NCI-H2227 treated with DMSO at 0.1 percent for 48 hours (cell line): ENCODE data around the gene FAM210A.
"Not testable (repeated sequence)": the region's sequence is repeated elsewhere in the genome, so short reads cannot be mapped to it uniquely, and the experiment has no call there.

Experiments
- DNase-seq: peaks from one replicate; lab custom pipeline; 2025; lab: John Stamatoyannopoulos, UW

FAM210A gene, protein sequence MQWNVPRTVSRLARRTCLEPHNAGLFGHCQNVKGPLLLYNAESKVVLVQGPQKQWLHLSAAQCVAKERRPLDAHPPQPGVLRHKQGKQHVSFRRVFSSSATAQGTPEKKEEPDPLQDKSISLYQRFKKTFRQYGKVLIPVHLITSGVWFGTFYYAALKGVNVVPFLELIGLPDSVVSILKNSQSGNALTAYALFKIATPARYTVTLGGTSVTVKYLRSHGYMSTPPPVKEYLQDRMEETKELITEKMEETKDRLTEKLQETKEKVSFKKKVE

DNA sequence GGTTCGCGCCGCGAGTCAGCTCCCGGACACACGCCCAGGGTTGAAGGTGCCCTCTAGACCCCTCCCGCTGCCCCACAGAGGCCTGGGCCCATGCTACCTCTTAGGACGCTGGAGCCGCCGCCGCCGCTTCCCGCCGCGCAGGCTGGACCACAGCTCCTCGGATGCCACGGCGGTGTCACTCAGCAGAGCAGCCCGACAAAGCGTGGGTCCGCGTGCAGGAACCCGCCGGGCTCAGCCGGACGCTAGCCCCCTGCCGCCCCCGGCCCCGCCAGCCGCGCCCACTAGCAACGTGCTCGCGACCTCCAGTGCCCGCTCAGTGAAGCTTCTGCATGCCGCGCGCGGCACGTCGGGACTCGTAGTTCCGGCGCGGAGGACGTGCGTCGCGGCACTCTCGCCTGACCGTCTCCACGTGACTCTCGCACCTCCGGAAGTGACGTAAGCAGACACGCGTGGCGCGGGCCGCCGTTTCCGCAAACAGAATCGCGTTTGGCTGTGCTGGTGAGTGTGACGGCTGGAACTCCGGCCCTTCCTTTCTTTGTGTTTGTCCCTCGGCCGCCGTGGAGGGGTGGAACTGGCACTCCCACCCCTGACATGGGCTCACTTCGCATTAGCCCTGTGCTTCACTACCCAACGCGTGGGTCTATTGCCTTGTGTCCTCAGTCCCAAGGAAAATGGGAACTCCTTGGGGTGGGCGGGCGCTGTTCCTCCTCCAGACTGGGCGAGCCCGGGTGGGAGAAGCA lies at the start of gene FAM210A, which contains the start of gene RNMT:
Gene FAM210A, minus strand, starts transcription at position 327 of the 740 bp plus-strand sequence. CDS start 44,481 bp downstream, outside the sequence.
Gene RNMT, plus strand, starts transcription at position 442 of the 740 bp plus-strand sequence. CDS start 4,845 bp downstream, outside the sequence.
- DNase-seq: peak; percentile 94

DNA sequence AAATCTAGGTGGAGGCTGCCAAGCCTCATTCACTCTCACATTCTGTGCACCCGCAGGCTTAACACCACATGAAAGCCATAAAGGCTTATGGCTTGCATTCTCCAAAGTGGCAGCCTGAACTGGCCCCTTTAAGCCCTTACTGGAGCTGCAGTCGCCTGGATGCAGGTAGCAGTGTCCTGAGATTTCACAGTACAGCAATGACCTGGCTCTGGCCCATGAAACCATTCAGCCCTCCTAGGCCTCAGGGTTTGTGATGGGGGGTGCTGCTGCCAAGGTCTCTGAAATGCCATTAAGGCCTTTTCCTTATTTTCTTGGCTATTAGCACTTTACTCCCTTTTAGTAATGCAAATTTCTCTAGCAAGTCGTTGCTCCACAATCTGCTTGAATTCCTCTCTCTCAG lies 48.7 kb upstream of the FAM210A start:
- no peak for DNase-seq

DNA sequence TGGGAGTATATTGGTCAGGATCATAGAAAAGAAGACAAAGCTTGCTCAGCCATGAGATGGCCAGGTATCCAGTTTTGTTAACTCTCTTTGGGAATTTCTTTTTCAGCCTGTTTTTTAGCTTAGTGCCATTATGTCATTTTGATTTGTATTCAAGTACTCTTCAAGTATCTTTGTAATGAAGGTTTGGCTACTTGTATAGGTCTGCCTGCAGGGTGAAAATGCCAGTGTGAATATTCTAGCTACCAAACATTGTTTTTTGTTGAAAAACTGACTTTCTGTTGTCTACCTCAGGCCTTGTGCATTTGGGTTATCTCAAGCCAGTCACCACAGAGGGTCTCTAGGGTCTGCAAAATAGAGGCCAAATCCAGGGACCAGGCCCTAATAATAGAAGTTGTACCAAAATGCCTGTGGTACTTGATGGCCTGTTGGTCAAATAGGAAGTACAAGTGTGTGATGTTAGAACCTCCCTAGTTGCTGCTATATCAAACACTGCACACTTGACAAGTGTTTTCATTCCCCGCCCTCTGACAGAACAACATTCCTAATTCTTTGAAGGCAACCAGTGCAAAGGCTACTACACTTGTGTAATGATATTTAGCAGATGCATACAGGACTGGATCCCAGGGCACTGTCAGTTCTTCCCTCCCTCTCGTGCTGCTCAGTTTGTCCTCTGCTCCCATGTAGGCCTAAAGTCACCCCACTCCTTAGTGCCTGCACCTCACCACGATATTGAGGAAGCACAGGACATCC lies 36.5 kb upstream of the FAM210A start:
- DNase-seq: no peak

DNA sequence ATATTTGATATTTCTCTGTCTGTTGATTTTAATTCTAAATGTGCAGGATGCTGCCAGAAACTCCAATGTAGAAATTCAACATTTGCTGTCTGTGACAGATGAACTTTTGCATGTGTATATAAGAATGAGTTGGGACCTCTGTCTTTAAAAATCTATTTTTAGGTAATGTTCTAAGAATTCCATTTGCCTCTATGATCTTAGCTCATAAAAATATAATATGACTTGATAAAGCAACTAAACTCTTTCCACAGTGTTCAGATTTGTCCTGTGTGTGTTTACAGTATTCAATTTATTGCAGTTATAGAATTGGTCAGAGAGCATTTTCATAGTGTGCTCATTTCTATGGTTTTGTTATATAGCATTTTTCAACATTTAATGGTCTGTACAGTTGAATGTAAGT lies 33.7 kb upstream of the FAM210A start:
- DNase-seq: no peak

DNA sequence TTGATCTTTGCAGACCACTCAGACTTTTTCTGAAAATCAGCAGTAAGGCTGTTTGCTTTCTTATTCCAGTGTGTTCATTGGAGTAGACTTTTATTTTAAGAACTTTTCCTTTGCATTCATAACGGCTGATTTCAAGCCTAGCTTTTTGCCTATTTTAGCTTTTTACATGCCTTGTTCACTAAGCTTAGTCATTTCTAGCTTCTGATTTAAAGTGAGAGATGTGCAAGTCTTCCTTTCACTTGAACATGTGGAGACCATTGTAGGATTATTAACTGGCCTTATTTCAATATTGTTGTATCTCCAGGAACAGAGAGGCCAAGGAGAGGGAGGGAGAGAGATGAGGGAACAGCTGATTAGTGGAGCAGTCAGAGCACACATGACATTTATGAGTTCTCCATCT lies 32.3 kb upstream of the FAM210A start:
- no peak for DNase-seq

DNA sequence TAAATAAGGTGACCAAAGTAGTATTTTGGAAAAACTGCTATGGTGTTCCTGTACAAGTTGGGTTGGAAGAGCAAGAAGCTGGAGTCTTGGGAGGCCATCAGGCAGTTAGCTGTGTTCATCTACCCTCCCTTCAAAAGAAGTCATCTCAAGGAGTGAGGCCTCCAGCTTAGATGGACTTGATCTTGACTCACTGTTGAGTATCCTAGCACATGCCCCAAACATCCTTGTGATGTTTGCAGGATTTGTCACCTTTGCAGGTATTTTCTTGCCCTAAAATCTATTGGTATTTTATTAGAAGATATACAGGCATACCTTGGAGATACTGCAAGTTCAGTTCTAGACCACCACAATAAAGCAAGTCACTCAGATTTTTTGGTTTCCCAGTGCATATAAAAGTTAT lies 30.3 kb upstream of the FAM210A start:
- DNase-seq: no peak

DNA sequence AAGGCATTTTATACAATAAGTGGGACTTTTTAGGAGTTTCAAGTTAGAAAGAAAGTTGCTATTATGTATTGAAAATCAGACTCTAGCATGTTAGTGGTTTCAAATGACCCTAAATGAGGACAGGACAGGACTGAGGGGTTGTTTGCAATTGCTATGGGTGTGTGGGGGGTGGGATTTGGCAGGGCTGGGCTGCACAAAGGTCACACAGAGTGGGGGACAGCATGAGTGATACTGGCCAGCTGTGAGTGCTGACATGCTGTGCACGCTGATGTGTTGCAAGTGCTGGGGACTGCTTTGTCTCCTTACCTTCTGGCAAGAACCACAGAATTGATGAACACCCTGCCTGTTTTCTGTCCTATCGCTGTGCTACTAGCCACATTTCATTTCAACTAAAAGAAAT lies 29.9 kb upstream of the FAM210A start:
- DNase-seq: no peak

DNA sequence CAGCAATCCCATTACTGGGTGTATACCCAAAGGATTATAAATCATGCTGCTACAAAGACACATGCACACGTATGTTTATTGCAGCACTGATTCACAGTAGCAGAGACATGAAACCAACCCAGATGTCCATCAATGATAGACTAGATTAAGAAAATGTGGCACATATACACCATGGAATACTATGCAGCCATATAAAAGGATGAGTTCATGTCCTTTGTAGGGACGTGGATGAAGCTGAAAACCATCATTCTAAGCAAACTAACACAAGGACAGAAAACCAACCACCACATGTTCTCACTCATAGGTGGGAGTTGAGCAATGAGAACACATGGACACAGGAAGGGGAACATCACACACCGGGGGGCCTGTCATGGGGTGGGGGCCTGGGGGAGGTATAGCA lies 25.2 kb upstream of the FAM210A start:
- DNase-seq: not testable (repeated sequence)

DNA sequence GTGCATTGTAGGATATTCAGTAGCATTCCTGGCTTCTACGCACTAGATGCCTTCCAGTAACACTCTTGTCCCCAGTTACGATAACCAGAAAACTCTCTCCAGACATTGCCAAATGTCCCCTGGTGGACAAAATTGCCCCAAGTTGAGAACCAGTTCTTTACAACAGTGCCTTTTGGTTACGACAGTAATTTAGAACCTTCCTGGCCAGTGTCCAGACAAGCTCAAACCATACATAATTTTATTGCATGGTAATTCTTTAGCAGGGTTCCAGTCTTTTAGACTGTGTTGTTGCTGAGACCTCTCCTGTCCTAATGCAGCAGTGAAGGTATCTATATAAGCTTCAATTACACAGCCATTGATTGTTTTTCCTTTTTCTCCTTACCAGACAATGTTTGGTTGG lies 20.3 kb upstream of the FAM210A start:
- DNase-seq: no peak

DNA sequence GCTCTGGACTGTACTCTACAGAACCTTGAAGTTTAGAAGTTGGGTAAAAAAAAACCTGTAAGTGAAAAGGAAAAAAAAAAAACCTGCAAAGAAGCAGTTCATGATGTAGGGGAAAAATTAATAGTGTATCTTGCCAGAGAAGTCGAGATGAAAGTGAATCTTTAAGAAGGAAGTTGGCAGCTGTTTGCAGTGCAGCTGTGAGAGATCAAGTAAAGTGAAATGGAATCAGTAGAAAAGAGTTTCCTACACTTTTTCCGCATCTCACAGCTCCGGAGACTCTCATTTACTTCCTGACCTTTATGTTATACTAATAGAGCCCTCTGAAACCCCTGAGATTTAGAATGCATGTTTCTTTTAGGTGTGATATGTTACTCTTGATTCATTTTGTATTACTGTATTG lies 19.3 kb upstream of the FAM210A start:
- no peak for DNase-seq

DNA sequence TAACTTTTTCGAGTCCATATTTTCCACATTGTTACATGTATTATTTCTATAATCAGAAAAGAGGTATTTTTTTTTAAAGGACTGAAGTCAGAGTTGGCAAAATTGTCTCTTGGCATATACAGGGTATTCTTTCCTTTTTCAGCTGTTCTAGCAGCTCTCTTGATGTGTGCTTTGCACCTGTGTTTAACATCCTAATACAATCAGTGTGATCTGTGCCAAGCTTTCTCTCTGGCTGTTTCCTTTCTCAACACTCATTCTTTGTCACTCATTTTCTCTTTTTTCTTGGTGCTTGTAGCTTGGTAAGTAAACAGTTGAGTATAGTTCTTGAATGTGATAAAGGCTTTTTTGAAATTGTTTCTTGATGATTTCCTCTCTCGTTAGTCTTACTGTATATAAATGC lies 9.3 kb upstream of the FAM210A start:
- no peak for DNase-seq

DNA sequence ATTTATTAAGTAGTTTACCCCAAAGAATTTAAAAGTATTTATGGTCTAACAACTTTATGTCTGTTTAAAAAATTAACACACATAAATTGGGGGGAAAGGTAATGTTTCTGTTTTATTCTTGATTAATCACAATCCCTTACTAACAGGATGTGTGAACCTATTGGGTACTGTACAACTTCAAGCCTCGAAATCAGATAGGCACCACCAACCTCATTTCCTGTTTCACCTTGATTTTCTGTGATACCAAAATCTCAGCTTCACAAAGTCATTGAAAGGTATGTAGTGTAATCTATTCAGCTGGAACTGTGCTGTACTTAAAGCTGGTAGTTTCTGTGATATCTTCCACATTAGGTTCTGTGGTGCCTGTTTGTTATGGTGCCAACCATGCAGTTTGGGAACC lies 4.1 kb upstream of the FAM210A start:
- no peak for DNase-seq

DNA sequence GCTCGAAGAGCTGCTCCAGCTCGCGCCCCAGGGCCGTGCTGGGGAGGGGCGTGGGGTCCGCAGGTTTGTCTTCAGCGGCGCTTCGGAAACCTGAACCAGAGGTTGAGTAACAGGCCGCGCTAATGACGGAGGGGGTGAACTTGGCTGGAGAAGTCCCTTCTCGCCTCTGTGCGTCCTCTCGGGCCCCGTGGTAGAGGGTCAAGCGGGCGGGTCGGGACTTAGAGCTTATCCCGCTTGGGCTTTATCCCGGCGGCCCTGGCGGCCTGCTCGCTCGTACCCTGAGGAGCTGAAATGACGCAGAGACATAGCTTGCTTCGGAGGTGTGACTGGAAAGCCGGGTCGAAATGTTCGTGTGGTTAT lies 594 bp upstream of the FAM210A start:
- peak; percentile 65 for DNase-seq

DNA sequence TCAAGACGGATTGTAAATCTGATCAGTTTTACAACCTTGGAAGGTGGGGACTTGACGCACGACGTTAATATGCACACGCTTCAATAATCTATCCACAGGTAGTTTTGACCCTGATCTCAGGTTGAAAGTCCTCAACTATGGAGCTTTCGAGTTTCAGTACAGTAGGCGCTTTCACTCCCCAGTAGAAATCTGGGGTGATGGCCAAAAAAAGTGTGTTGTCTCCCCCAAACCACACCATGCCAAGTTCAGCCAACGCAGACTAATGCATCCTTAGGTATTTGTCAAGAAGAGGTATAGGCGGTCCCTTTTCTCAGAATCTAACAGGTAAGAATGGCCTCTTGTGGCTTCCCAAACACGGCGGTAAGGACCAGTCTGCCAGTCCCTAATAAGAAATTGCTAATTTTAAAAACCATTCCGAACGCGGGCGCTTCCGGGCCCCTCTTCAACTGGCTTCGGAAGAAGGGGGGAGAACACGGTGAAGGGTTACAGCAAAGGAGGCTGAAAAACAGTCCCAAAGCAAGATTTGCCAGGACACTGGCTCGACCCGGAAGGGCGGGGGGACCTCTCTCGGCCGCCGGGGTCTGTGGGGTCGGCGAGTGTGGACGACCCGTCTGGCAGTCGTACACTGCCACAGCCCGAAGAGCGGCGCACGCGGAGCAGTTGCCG lies 659 bp downstream of the FAM210A start:
- peak; percentile 6 for DNase-seq

DNA sequence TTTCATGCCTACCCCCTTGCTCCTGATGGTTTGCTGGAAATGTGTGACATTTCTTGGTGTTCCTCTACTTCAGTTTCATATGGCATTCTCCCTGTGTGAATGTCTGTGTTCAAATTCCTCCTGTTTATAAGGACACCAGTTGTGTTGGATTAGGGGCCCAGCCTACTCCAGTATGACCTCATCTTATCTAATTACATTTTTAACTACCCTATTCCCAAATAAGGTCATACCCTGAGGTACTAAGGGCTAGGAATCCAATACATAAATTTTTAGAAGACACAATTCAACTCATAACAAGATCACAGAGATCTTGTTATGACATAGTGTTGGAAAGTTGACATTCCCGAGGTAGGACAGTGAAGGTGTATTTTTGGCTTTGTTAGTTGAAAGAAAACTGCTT lies 5.5 kb downstream of the FAM210A start:
- no peak for DNase-seq

DNA sequence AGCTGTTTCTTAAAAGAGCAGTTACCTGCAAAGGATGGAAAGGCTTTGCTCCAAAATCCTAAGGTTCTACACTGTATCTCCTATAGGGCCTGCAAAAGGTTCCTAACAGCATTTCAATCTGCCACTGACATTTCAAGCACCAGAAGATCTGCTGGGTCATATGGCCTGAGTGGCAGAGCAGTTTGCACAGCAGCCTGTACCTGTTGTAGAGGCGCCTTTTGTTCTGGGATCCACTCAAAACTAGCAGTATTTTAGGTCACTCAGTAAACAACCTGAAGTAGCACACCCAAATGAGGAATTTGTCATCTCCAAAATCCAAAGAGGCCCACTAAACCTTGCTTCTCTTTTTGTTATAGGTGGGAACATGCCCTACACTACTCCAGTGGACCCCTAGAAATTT lies 6.2 kb downstream of the FAM210A start:
- DNase-seq: no peak

DNA sequence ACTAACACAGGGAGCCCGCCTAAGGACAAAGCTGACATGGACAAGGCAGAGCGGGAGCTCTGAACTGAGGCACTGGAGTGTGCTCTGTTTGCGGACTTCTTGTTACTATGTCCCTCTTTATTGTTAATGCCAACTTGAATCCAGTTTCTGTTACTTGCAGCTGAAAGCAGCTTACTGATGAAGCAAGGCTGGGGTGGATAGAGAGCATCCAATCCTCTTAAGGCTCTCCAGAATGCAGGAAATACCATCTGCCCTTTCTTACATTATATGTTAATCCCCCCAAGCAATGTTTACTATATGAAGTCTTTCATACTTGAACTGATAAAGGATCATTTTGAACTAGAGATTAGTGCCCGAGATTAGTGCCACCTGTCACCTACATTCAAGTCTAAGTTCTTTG lies 9.4 kb downstream of the FAM210A start:
- DNase-seq: no peak

DNA sequence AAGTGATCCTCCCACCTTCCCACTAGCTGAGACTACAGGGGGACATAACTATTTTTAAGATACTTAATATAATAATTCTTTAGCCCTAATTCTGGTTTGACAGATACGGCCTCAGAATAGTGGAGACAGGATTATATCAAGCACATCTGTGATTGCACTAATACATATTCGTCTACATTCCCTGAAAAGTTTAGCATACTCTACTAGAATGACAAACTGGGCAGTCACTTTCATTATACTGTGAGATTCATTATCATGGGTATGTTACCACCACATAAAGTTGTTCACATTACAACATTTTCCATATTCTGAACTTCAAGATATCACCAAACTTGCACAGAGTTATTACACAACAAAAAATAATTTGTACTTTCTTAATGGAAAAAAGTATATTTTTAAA lies 11.0 kb downstream of the FAM210A start:
- DNase-seq: no peak

DNA sequence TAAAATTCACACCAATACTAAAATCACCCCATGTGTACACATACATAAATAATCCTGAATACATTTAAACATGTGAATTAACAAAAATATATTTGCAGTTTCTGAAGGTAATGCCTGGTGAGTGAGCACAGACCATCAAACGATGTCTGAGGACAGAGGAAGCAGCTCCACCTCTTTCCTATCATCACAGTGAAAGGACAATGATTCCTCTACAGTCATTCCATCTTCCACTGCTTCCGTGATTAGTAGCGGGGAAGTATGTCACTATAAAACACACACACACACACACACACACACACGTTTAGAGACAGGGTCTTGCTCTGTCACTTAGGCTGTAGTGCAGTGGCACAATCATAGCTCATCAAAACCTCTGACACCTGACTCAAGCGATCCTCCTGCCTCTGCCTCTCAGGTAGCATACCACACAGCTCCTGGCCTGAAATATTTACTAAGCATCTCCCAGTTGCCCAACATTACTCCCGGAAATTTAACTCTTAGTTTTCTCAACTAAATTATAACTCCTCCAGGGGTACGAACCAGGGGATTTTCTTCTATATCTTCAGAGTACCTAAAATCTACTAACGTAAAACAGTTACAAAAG lies 12.8 kb downstream of the FAM210A start:
- DNase-seq: no peak

DNA sequence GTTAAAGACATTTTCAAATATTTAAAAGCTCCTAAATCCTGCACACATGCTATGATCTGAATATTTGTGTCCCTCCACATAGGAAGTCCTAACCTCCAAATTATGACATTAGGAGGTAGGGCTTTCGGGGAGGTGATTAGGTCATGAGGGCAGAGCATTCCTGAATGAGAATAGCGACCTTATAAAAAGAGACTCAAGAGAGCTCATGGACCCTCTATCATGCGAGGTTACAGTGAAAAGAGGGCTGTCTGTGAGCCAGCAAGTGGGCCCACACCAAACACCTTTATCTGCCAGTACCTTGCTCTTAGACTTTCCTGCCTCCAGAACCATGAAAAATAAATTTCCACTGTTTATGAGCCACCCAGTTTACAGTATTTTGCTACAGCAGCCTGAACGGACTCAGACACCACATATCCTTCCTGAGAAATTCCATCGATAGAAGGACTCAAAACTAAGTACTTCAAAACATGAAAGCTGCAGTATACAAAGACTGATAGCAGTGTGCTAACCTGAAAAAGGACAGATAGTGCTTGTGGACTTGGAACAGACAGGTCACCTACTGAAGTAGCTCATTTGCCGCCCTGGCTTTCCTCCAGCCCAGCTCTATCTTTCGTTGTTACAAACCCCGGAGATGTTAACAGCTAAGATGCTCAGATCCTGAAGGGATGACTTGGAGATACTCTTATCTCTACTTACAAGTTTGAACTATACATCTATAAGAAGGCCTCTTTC lies 13.8 kb downstream of the FAM210A start:
- no peak for DNase-seq

DNA sequence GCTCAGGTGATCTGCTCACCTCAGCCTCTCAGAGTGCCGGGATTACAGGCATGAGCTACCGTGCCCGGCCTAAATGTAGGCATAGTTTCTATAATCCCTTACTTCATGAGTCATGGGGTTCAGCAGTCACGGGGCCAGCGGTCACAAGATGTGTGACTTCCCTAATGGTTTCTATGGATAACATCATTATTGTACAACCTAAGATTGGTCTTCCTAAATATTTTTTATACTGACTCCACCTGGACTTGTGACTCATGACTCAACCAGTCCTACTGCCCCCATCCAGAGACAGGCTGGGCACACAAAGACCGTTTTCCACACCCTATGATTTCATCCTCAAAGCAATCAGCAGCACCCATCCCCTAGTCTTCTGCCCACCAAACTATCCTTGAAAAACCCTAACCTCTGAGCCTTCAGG lies 15.9 kb downstream of the FAM210A start:
- DNase-seq: no peak
